OCI-LY3 (cell line): ENCODE data around the gene ALDOB.

Source experiments
- EZH2phosphoT487 ChIP-seq: fragments of 200-600 bp; shearing (Covaris generic); IDR thresholded peaks from 2 replicates; pipeline ENCODE4 v1.6.1; 2018; ENCODE audit warnings: antibody characterized with exemption, mixed run types, low read depth
- TF ChIP-seq, protein P1 (sequence below): fragments of 200-600, 300-600 bp; sonication (generic); IDR thresholded peaks from 2 replicates; pipeline ENCODE4 v1.5.1; 2014; ENCODE audit warnings: antibody characterized with exemption, low read length, low read depth

- TF ChIP-seq, protein P1, sequence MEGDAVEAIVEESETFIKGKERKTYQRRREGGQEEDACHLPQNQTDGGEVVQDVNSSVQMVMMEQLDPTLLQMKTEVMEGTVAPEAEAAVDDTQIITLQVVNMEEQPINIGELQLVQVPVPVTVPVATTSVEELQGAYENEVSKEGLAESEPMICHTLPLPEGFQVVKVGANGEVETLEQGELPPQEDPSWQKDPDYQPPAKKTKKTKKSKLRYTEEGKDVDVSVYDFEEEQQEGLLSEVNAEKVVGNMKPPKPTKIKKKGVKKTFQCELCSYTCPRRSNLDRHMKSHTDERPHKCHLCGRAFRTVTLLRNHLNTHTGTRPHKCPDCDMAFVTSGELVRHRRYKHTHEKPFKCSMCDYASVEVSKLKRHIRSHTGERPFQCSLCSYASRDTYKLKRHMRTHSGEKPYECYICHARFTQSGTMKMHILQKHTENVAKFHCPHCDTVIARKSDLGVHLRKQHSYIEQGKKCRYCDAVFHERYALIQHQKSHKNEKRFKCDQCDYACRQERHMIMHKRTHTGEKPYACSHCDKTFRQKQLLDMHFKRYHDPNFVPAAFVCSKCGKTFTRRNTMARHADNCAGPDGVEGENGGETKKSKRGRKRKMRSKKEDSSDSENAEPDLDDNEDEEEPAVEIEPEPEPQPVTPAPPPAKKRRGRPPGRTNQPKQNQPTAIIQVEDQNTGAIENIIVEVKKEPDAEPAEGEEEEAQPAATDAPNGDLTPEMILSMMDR, result no peak
- no peak for TF ChIP-seq EZH2phosphoT487
These were observed 26.5 kb downstream of the ALDOB start for GRCh38 chr9:101409079-101409477.
